Measurements from ENCODE around the gene SMIM36. TPM values are rescaled to one million over a fixed set of nuclear protein-coding genes. Genes with fewer than 3 reads are reported as not detected.

The SMIM36 gene
- total RNA-seq, 2 donors from 2014 or later = not detected

DNA sequence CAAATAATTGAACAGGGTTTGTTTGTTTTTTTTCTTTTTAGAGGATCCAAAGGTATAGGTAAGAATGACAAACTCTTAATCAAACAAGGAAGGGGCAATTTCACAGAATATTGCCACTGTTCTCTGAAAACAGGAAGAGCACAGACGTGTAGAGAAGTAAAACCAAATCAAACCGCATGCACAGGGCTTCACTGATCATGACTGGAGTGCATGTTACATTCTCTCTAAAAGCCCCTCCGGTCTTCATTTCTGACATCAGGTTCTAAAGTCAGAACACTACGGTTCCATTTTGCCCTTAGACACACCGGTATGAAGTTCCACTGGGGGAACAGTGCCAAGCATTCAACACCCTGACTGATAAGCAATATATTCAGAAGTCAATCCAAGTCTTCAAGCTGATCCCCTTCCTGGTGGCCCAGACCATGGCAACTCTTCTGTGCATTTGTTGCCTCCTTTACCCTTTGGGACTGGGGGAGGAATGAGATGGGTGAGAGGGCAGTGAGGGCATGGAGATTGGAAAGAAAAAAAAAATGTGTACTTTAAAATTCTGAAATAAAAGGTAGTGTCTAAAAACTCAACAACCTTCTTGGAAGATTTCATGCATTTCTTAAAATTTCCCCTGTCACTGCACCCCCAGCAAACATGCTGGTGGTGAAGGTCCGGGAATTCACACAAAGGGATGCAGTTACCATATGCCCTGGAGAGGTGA is 91.0 kb downstream of the SMIM36 start:
- Histone ChIP-seq H3K9me3 (no peaks in the 10 kb centered on the region), H3K4me3 (peak overlapping the region; percentile 92 to 98), H3K36me3 (no peaks in the 10 kb centered on the region), H3K4me1 (peaks cover 0 to 46% of the 10 kb centered on the region in 2 donors), H3K27ac (peak overlapping the region; percentile 91 to 92), H3K27me3 (no peaks in the 10 kb centered on the region)
- DNase-seq (ENCODE audit: low spot score) = no peak
- TF ChIP-seq, protein P1, sequence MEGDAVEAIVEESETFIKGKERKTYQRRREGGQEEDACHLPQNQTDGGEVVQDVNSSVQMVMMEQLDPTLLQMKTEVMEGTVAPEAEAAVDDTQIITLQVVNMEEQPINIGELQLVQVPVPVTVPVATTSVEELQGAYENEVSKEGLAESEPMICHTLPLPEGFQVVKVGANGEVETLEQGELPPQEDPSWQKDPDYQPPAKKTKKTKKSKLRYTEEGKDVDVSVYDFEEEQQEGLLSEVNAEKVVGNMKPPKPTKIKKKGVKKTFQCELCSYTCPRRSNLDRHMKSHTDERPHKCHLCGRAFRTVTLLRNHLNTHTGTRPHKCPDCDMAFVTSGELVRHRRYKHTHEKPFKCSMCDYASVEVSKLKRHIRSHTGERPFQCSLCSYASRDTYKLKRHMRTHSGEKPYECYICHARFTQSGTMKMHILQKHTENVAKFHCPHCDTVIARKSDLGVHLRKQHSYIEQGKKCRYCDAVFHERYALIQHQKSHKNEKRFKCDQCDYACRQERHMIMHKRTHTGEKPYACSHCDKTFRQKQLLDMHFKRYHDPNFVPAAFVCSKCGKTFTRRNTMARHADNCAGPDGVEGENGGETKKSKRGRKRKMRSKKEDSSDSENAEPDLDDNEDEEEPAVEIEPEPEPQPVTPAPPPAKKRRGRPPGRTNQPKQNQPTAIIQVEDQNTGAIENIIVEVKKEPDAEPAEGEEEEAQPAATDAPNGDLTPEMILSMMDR (IDR thresholded peaks at IDR 0.05) = no peak

DNA sequence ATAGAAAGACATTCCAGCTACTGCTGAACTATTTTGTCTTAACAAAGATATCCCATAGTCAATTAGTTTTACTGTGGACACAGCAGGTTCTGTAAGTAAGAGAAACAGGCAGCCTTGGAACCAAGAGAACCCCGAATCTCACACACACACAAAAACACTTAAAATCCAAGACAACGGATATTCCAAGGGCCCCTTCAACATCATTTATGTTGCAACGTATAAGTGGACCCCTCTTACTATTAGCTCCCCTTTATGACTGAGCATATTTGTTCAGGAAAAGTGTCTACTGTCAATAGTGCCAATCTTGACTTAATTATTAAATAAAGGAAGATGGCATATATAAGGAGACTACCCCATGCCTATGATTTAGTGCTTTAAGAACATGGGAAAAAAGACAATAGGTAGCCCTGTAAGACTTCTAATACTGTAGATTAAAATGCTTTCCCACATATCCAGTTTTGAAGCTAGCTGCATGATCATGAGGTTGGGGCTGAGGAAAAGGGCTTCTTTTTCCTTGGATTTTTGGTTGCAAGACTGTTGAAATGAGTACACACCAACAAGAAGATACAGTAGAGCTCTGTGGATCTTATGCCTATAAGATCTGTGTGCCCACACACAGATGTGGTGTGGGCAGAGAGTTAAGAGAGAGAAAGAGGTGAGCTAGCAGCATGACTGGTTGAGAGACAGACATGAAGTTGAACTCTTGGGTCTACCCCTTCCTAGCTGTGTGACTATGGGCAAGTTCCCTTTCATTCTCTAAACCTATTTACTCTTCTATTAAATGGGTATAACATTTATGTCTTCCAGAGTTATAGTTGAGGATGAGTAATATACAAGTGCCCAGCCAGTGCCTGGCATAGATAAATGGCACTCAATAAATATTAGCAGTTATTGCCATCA is 92.6 kb downstream of the SMIM36 start:
- H3K27ac ChIP-seq = no peak overlapping the region
- H3K9me3 ChIP-seq = no peaks in the 10 kb centered on the region
- no peaks in the 10 kb centered on the region for H3K27me3 ChIP-seq
- TF ChIP-seq, protein P1 (IDR thresholded peaks at IDR 0.05) = no peak
- no peak for DNase-seq (ENCODE audit: low spot score)
- peaks cover 5% of the 10 kb centered on the region for H3K36me3 ChIP-seq
- peaks cover 0 to 50% of the 10 kb centered on the region in 2 donors for H3K4me1 ChIP-seq
- no peak overlapping the region for H3K4me3 ChIP-seq

DNA sequence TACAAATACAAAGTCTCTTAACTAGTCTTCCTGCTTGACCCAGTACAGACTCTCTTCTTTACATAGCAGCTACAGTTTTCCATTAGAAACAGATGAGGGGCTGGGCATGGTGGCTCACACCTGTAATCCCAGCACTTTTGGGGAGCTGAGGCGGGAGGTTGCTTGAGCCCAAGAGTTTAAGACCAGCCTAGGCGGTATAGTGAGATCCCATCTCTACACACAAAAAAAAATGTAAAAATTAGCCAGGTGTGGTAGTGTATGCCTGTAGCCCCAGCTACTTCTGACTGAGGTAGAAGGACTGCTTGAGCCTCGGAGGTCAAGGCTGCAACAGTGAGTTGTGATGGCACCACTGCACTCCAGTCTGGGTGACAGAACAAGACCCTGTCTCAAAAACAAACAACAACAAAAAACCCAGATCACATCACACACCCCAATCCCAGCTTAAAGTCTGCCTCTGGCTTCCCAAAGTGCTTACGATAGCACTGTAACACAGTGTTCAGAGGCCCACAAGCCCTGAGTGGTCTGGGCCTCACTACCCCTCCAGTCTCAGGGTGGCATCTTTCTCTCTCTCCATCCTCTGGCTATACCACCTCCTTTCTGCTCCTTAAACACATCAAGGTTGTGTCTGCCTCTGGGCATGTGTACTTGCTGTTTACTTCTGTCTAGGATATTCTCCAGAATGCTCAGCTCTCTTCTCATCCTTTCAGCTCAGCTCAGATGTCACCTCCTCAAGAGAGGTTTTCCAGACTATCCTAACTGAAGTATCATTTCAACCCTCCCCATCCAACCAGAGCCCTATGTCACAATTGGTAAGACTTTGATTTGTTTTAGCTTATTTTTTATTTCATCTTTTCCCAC is 93.6 kb downstream of the SMIM36 start:
- Histone ChIP-seq H3K9me3 (no peaks in the 10 kb centered on the region), H3K36me3 (peaks cover 14% of the 10 kb centered on the region), H3K27ac (peak overlapping the region in 1 of 2 donors; percentile 73), H3K4me3 (no peak overlapping the region), H3K4me1 (peaks cover 0 to 48% of the 10 kb centered on the region in 2 donors), H3K27me3 (no peaks in the 10 kb centered on the region)
- DNase-seq (ENCODE audit: low spot score) = no peak
- TF ChIP-seq, protein P1 (IDR thresholded peaks at IDR 0.05) = no peak

DNA sequence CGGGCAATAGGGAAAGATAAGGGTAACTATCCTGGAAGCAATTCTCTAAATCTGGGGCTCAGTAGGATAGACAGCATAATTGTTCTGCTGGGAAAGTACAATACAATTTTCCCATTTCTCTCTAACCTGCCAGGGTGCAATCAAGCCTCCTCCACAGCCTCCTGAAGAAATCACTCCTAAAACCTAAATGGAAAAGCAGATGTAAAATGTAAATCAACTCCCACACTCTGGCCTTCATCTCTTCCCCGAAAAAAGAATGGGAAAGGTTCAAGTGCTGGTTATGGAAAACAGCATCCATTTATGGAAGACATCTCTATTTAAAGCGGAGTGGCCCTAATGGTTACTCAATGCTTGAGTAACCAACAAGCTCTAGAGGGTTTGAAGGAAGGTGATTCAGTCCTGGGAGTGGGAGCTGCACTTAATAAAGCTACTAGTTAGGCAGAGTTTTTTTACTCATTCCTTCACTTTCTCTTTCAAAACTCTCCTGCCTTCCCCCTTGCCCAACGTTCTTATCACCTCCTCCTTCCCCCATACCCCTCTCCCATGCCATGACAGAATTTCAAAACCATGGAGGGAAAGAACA is 94.7 kb downstream of the SMIM36 start:
- no peaks in the 10 kb centered on the region for H3K27me3 ChIP-seq
- no peak for DNase-seq (ENCODE audit: low spot score)
- no peak overlapping the region for H3K4me3 ChIP-seq
- peaks cover 0 to 42% of the 10 kb centered on the region in 2 donors for H3K4me1 ChIP-seq
- H3K27ac ChIP-seq = peak overlapping the region; percentile 60 to 73
- peaks cover 24% of the 10 kb centered on the region for H3K36me3 ChIP-seq
- TF ChIP-seq, protein P1 (IDR thresholded peaks at IDR 0.05) = no peak
- H3K9me3 ChIP-seq = no peaks in the 10 kb centered on the region

DNA sequence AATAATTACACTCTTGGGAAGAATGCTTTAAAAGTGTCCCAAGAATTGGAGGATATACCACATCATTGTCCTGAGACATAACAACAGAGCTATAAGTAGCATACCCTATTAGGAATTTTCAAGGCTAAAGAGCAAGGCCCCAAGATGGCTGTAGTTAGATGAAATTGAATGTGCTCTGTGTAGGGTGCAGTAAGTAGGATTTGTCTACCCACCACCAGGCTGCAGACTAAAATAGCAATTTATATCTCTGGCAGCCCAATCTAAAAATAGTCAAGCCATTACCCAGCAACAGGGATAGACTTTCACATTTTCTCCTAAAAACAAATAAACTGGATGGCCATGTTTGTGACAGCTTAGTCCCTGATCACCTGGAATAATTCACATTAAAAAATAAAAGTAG is 95.3 kb downstream of the SMIM36 start:
- Histone ChIP-seq H3K4me1 (peaks cover 0 to 42% of the 10 kb centered on the region in 2 donors), H3K27me3 (no peaks in the 10 kb centered on the region), H3K36me3 (peaks cover 30% of the 10 kb centered on the region), H3K27ac (peak overlapping the region; percentile 60 to 73), H3K9me3 (no peaks in the 10 kb centered on the region), H3K4me3 (no peak overlapping the region)
- TF ChIP-seq, protein P1 (IDR thresholded peaks at IDR 0.05) = no peak
- no peak for DNase-seq (ENCODE audit: low spot score)
